Lung (tissue), 12 donors: Measurements from ENCODE around the gene VPS13C. TPM values are rescaled to one million over a fixed set of nuclear protein-coding genes. Genes with fewer than 3 reads are reported as not detected.
"Not testable (repeated sequence)": the region's sequence is repeated elsewhere in the genome, so short reads cannot be mapped to it uniquely, and the experiment has no call there.

Experiments
- ATAC-seq: fragments of 200-7000 bp; cut with Tn5 transposase; one replicate; pipeline ENCODE4 v1.9.1; 2020; ENCODE audit warnings: moderate number of reproducible peaks; ENCODE audit not compliant: insufficient read depth, low FRiP score
- DNase-seq, 3 donors: peaks; one replicate each; pipeline ENCODE4 v3.0.0-alpha.2; 2013 to 2017
- H3K27ac ChIP-seq, 2 donors: one replicate each; pipeline ENCODE4 v1.5.1; 2013; ENCODE audit warnings: mild to moderate bottlenecking in 2 of 2, moderate library complexity in 2 of 2, control low read depth in 1 of 2, inconsistent platforms in 1 of 2, low read depth in 1 of 2, low read length in 1 of 2
- H3K27me3 ChIP-seq, 3 donors: one replicate each; pipeline ENCODE4 v1.5.1; 2013; ENCODE audit warnings: low read length in 2 of 3; ENCODE audit not compliant: control insufficient read depth in 3 of 3, insufficient read depth in 3 of 3
- H3K36me3 ChIP-seq, 4 donors: one replicate each; pipeline ENCODE4 v1.5.1; 2013; ENCODE audit warnings: low read length in 4 of 4, mild to moderate bottlenecking in 1 of 4, moderate library complexity in 1 of 4; ENCODE audit not compliant: control insufficient read depth in 4 of 4, insufficient read depth in 4 of 4
- H3K4me1 ChIP-seq, 5 donors: one replicate each; pipeline ENCODE4 v1.5.1; 2013; ENCODE audit warnings: low read length in 5 of 5, mild to moderate bottlenecking in 2 of 5, moderate library complexity in 1 of 5; ENCODE audit not compliant: control insufficient read depth in 5 of 5, insufficient read depth in 5 of 5
- H3K4me3 ChIP-seq: one replicate; pipeline ENCODE4 v1.5.1; 2013; ENCODE audit warnings: mild to moderate bottlenecking, control low read depth, moderate library complexity
- H3K9ac ChIP-seq, 2 donors: one replicate each; pipeline ENCODE4 v1.5.1; 2013; ENCODE audit warnings: low read length in 2 of 2, control low read depth in 1 of 2; ENCODE audit not compliant: insufficient read depth in 1 of 2
- H3K9me3 ChIP-seq, 4 donors: one replicate each; pipeline ENCODE4 v1.5.1; 2013; ENCODE audit warnings: low read length in 3 of 4, mild to moderate bottlenecking in 1 of 4, moderate library complexity in 1 of 4; ENCODE audit not compliant: control insufficient read depth in 4 of 4, insufficient read depth in 3 of 4
- CTCF ChIP-seq: IDR thresholded peaks from 2 replicates; pipeline ENCODE4 v1.5.1; 2012; ENCODE audit warnings: mild to moderate bottlenecking; ENCODE audit errors: control extremely low read depth, extremely low read depth
- WGBS, 2 donors: extraction: QIAGEN DNeasy Blood & Tissue Kit; methylation state at CpG; one replicate each; pipeline ENCODE4 v1.1.7; 2013; 5-methylcytosine and 5-hydroxymethylcytosine counted together
- polyA plus RNA-seq, 2 donors: library from polyadenylated mRNA; stranded (reverse); fragments of 200-250 nt; gene quantifications; one replicate each; pipeline ENCODE4 v1.2.1, GENCODE V29; 2013
- total RNA-seq, 2 donors: library from RNA; depleted of rRNA in 1 of 2; stranded (reverse); fragments of >200 nt in 1 of 2; gene quantifications; one replicate each; pipeline ENCODE4 v1.2.1, GENCODE V29; 2014 to 2021
- donor health status: control.
- donor health status: control.
- donor health status: Bipolar disorder and iron deficiency.
- donor health status: healthy.
- donor health status: DM: yes; HTN: yes; CAD: no.

Gene VPS13C
- total and polyA plus RNA-seq, 4 donors: 16.8 to 196 (median 53.3) TPM

DNA sequence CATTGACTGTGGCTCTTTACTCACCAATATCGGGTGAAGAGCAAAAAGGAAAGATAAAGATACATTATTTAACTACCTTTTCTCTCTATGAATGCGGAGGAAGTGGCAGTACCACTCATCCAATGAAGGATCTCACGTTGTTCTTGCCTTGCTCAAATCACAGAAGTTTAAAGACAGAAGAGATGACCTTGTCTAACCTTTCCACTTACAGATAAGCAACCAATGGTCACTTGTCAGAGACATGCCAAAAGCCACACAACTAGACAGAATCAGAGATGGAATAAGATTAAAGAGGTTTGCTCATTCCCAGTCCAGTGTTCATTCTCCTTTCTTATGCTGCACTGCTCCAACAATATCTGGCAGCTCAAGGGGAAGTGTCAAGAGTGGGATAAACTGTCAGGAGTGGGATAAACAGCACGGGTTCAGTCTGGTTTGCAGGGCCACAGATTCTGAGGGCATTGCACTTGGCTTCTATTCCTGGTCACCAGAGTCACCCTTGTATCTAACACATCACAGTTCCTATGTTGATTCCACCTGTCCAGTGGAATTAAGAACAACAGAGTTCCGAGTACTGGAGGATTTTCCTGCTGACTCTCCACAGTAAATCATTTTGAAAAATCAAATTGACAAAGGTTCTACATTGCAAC, 6.7 kb downstream of the VPS13C start:
- no peaks in the 10 kb centered on the region for H3K27me3 ChIP-seq
- no peak for DNase-seq
- no peak overlapping the region for H3K27ac ChIP-seq
- H3K36me3 ChIP-seq: no peaks in the 10 kb centered on the region
- no peak overlapping the region for H3K4me3 ChIP-seq
- no peak for ATAC-seq
- peaks cover 0 to 24% (median under 1%) of the 10 kb centered on the region in 5 donors for H3K4me1 ChIP-seq
- no peak overlapping the region for H3K9ac ChIP-seq
- WGBS, 2 donors: 59 to 61% methylated on average over 5 of the region's 5 CpGs
- H3K9me3 ChIP-seq: no peaks in the 10 kb centered on the region
- no peak for TF ChIP-seq CTCF

DNA sequence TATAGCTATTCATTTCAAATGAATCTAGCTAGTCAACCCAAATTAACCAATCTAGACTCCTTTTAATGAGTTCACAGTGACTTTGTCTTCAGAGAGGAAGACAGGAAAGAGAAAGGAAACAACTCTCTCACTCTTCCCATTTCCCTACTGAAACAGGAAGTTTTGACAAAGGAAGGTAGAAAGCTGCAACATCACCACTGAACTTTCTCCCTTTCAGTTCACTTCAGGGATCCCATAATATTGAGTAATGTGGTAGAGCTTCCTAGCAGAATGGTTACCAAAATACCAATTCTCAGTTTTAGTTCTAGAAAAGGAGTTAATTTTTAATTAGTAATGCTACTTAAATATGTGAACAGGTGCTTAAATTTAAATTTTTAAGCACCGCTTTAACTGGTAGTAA, 7.5 kb downstream of the VPS13C start:
- ATAC-seq: no peak
- H3K27ac ChIP-seq: no peak overlapping the region
- no peak overlapping the region for H3K4me3 ChIP-seq
- 88 to 98% methylated on average over 1 of the region's 1 CpG for WGBS, 2 donors
- H3K36me3 ChIP-seq: no peaks in the 10 kb centered on the region
- H3K27me3 ChIP-seq: no peaks in the 10 kb centered on the region
- DNase-seq: no peak
- peaks cover 0 to 22% (median 0%) of the 10 kb centered on the region in 5 donors for H3K4me1 ChIP-seq
- no peak for TF ChIP-seq CTCF
- H3K9ac ChIP-seq: no peak overlapping the region
- no peaks in the 10 kb centered on the region for H3K9me3 ChIP-seq

GRCh38 chr15:62051166-62051565, 9.1 kb downstream of the VPS13C start:
- TF ChIP-seq CTCF: no peak
- 95 to 96% methylated on average over 4 of the region's 4 CpGs for WGBS, 2 donors
- no peak for DNase-seq

GRCh38 chr15:62050115-62050514, 10.1 kb downstream of the VPS13C start:
- DNase-seq (no peak), ATAC-seq (no peak)
- H3K27me3 ChIP-seq: no peaks in the 10 kb centered on the region
- H3K36me3 ChIP-seq: no peaks in the 10 kb centered on the region
- 69 to 81% methylated on average over 1 of the region's 1 CpG for WGBS, 2 donors
- no peak for TF ChIP-seq CTCF
- H3K4me3 ChIP-seq: no peak overlapping the region
- H3K9me3 ChIP-seq: no peaks in the 10 kb centered on the region
- H3K27ac ChIP-seq: no peak overlapping the region
- peaks cover 0 to 24% (median 0%) of the 10 kb centered on the region in 5 donors for H3K4me1 ChIP-seq
- no peak overlapping the region for H3K9ac ChIP-seq

More at GRCh38 chr15:62051166-62051565, 9.1 kb downstream of the VPS13C start:
- ATAC-seq: no peak
- Histone ChIP-seq H3K9ac (no peak overlapping the region), H3K9me3 (no peaks in the 10 kb centered on the region), H3K4me3 (no peak overlapping the region), H3K27ac (no peak overlapping the region), H3K27me3 (no peaks in the 10 kb centered on the region), H3K36me3 (no peaks in the 10 kb centered on the region), H3K4me1 (peaks cover 0 to 24% (median 0%) of the 10 kb centered on the region in 5 donors)

DNA sequence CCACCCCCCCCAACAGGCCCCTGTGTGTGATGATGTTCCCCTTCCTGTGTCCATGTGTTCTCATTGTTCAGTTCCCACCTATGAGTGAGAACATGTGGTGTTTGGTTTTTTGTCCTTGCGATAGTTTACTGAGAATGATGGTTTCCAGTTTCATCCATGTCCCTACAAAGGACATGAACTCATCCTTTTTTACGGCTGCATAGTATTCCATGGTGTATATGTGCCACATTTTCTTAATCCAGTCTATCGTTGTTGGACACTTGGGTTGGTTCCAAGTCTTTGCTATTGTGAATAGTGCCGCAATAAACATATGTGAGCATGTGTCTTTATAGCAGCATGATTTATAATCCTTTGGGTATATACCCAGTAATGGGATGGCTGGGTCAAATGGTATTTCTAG, 12.0 kb downstream of the VPS13C start:
- not testable (repeated sequence) for H3K27ac ChIP-seq, H3K9ac ChIP-seq, DNase-seq, H3K9me3 ChIP-seq, H3K36me3 ChIP-seq, ATAC-seq, H3K4me3 ChIP-seq, H3K27me3 ChIP-seq
- WGBS, 2 donors: 86 to 88% methylated on average over 3 to 4 of the region's 4 CpGs
- peaks cover 0 to 15% (median 0%) of the 10 kb centered on the region in 5 donors for H3K4me1 ChIP-seq
